HG02840 (cell line): ENCODE data around the gene HADHB.
A peak's percentile ranks its signal among the peaks of the same experiment; 100 is the strongest.

Experiments used
- ATAC-seq: cut with Tn5 transposase; IDR thresholded peaks from one replicate; pipeline ENCODE4 v1.9.1; 2021; ENCODE audit warnings: mild to moderate bottlenecking, moderate library complexity, moderate number of reproducible peaks; ENCODE audit not compliant: unreplicated experiment, low FRiP score

HADHB gene

GRCh38 chr2:26244309-26245230, at the start of gene HADHB, which contains the start of gene HADHA:
Gene HADHB (plus strand): TSS chr2:26244939. CDS start chr2:26254255, 9,316 bp downstream.
Gene HADHA (minus strand): TSS chr2:26244632. CDS start chr2:26244596, 36 bp downstream.
- ATAC-seq, result peak; percentile 77

DNA sequence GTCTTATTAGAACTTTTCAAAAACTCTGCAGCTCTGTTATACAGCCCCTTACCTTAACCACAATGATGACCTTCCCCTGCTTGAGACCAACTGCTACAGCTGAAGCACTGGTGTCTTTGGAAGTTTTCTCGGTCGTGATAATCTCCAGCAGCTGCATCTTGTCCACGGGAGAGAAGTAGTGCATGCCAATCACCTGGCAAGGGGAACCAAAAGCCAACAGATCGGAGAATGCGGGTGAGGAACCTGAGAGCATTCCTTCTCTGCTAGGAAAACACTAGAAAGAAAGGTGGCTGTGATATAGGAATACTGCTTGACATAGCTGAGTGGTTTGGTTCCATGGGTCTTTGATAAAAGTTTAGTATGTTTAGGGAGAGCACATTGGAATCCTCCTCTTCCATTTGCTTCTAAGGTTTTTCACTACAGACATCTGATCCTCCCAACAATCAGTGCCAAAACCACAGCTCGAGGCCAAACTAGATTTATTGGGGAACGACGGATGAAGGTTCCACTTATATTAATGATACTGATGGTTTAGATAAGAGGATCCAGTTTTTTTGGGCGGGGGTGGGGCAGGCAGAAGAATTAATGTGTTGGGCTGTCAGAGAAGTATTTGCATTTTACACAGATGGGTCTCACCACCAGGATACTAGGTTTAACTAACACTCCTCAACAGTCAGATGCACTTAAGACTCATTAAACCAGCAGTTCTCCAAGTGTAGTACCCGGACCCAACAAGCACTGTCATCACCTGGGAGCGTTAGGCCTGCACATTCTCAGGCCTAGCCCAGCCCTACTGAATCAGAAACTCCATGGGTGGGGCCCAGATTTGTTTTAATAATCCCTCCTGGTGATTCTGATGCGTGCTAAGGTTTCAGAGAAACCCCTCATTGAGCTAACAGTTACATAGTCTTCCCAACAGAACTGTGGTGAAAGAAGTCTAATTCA, 49.4 kb upstream of the HADHB start:
- ATAC-seq, result no peak

DNA sequence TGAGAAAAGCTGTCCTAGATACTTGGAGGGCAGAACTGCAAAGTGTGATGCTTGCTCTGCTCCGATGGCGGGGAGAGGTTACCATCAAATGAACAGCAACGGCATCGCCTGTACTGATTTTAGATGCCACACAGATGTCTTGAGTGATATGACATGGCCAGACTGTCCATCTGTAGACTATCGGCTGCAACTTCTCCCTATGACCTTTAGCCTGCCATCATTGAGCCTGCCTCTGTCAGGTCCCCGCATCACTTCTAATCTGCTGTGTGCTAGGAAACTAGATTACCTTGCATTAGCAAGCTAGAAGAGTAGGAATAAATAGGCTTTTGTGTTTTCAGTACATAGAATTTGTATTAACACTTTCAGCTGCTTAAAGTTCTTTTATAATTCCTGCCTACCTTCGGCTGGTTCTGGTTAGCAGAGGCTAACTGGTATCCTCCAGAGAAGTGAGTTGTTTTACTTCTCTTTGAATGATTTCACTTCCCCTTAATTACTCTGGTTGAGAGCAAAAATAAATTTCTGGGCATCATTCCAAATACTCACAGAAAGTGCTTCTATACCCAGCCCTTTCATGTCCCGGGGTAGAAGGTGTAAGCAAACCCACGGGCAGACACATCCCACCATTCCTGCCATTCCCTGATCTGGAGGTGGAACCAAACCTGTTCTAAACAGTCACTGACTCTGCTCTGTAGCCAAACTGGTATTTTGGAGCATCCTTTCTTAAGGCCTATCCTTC, 47.9 kb upstream of the HADHB start:
- no peak for ATAC-seq

DNA sequence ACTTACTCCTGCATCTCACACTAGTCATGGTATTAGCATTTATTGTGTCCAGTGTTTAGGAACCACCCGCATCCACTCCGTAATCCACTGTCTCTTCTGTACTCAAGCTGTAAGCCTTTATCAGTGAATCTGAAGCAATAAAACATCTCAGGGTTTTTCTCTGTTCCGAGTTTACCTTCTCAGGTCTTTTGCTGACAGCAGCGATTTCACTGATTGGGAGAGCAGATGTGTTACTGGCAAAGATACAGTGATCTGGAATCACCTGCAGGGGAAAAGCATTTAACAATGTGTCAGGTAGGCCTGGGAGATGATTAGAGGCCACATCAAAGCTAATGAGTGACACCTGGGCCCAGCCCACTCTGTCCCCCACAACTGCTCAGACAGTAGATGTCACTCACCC, 47.2 kb upstream of the HADHB start:
- no peak for ATAC-seq

DNA sequence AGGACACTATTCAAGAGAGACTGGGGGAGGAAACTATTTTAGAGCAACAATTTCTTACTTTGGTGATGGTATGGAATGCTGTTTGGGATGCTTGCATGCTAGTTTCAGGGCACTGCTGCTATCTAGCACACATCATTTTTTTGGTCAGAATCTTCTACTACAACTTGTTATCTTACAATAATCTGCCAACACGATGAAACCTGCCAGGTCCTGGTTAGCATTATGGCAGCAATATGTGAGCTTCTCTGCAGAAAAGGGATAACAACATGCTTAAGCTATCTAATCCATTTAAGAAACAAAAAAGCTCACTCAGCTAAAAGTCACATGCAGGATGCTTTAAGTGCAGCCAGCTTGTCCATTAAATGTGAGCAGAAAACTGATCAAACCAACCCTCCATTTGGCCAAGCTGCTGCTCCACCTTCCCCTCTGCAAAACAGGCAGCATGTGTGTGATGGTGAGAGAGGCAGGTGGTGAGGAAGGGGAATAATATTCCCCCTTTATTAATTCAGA, 41.7 kb upstream of the HADHB start:
- no peak for ATAC-seq

DNA sequence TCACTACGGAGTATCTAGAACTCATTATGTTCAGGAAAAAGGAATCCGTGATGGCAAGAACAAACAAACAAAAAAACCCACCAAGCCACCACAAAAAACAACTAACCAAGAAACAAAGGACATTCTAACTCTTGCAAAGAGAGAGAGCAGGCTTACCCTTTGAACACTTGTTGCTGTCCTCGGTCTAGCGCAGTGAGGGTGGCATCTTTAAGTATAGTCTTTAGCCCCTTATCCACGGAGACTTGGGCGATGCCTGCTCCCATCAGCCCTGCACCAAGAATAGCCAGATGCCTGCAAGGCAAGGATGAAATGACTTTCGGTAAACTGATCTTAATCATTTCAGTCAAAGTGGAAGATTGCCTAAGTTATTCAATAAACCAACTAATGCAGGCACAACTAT, 40.8 kb upstream of the HADHB start:
- no peak for ATAC-seq

GRCh38 chr2:26212011-26212410, 32.7 kb upstream of the HADHB start:
- no peak for ATAC-seq

DNA sequence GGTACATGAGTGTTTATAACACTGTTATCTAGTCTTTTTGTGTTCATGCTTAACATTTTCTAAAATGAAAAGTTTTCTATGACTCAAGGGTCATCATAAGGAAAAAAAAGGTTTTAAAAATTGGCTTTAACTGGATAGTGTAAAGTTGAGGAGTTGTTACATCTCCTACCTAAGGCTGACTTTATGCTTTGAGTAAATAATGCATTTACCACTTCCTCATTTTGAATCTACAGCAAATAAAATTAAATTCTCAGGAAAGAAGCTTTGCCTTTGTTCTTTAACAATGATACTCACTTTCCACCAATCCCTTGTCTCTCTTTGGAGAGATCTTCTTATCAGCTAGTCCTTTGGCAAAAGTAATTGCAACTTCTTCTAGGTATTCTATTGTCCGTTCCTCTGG, 30.0 kb upstream of the HADHB start:
- ATAC-seq, result no peak

DNA sequence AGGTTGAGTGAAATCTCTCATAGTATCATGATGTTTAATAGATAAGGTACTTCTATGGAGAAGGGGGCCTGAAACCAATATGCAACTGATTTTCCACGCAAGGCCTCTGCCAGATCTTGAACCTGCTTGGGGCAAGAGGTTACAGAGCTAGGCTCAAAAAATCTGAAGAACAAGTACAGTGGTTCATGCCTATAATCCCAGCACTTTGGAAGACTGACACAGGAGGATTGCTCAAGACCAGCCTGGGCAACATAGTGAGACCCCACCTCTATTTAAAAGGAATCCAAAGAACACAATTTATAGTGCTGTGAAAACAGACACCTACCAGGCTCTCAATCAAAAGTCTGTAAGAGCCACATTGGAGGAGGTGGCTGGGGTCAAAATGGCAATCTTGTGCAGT, 28.9 kb upstream of the HADHB start:
- no peak for ATAC-seq

DNA sequence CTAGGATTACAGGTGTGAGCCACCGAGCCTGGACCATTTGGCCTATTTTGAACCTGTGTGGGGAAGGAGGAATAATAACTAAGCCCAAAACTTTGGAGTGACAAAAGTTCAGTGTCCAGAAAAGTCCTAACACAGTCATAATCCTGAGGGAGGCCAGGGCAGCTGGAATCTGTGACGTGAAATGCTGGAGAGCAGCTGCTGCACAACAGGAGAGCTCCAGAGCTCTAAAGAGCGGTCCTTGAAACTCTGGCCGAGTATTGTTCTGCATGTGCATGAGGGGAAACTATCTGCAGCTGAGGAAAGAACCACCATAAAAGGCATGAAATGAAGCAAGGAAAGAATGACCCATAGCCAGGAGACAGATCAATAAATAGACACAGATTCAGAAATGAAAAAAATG, 28.2 kb upstream of the HADHB start:
- ATAC-seq, result no peak

DNA sequence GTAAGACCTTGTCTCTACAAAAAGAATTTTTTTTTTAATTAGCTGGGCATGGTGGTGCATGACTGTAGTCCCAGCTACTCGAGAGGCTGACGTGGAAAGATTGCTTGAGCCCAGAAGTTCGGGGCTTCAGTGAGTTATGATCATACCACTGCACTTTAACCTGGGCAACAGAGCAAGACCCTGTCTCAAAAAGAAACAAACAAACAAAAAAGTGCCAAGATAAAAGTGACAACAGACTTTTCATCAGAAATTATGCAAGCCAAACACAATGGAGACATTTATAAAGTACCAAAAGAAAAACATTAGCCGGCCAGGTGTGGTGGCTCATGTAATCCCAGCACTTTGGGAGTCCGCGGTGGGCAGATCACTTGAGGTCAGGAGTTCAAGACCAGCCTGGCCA, 27.0 kb upstream of the HADHB start:
- ATAC-seq, result no peak

- ATAC-seq, result no peak
These were observed 21.7 kb upstream of the HADHB start for GRCh38 chr2:26223018-26223417.

GRCh38 chr2:26224095-26224494, 20.6 kb upstream of the HADHB start:
- no peak for ATAC-seq

DNA sequence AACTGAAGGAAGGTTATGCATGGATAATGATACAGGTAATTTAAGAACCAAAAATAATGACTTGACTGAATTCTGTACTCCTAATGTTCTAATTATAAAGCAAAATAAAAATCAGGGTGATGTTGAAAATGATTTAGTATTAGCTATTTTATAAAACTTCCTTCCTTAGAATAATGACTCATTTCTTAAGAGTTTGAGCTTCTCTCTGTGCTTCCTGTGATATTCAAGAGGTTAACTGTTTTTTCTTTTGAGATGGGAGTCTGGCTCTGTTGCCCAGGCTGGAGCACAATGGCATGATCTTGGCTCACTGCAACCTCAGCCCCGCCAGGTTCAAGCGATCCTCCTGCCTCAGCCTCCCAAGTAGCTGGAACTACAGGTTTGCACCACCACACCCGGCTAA, 15.1 kb upstream of the HADHB start:
- no peak for ATAC-seq

DNA sequence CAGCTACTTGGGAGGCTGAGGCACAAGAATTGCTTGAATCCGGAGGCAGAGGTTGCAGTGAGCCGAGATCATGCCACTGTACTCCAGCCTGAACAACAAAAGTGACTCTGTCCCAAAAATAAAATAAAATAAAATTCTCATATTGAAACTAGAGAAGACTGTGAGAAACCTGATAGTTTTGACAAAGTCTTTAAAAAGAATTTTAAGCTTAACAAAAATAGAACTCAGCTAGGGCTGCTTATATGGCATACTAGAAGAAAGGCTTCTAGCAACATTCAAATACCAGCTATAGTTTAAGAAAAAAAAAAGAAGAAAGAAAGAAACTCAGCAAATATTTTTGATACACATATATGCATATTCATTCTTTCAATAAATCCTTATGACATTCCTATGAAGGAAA, 13.9 kb upstream of the HADHB start:
- ATAC-seq, result no peak

- no peak for ATAC-seq
These were observed 9.7 kb upstream of the HADHB start for GRCh38 chr2:26235089-26235488.

DNA sequence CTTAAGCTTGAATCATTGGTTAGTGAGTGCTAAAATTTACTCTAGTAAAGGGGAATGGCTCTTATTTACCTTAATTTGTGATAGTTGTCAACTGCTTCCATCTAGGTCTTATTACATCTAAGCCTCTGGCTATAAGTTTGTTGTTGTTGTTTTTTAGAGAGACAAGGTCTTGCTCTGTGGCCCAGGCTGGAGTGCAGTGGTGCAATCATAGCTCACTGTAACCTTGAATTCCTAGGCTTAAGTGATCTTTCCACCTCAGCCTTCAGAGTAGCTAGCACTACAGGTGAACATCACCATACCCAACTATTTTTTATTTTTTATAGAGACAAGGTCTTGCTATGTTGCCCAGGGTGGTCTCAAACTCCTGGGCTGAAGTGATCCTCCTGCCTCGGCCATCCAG, 6.9 kb upstream of the HADHB start:
- no peak for ATAC-seq

GRCh38 chr2:26238311-26238958, 6.3 kb upstream of the HADHB start:
- no peak for ATAC-seq

GRCh38 chr2:26241928-26242436, 2.8 kb upstream of the HADHB start:
- no peak for ATAC-seq
